Mammary epithelial cell (primary cell): ENCODE results near the gene C1GALT1.

Experiments
- CTCF ChIP-seq, 2 donors: IDR thresholded peaks in 1 of 2; conservative IDR thresholded peaks in 1 of 2; 2 replicates each; pipeline ENCODE4 v1.5.1; 2011 to 2012; ENCODE audit warnings: inconsistent platforms in 2 of 2, low read length in 2 of 2, mild to moderate bottlenecking in 2 of 2, control low read depth in 1 of 2, low read depth in 1 of 2; ENCODE audit not compliant: insufficient read depth in 1 of 2; ENCODE audit errors: extremely low read depth in 1 of 2
- EZH2 ChIP-seq: IDR thresholded peaks from 2 replicates; pipeline ENCODE4 v1.6.1; 2012; ENCODE audit warnings: low read length, inconsistent platforms, borderline replicate concordance

GRCh38 chr7:7242899-7243298 lies 60.6 kb downstream of the C1GALT1 start:
- no peak for TF ChIP-seq EZH2
- TF ChIP-seq CTCF (conservative IDR thresholded peaks at IDR 0.05 in 1 of 2, IDR thresholded peaks at IDR 0.05 in 1 of 2; ENCODE audit: extremely low read depth in 1 of 2, insufficient read depth in 1 of 2, low read depth in 1 of 2, low read length in 2 of 2): no peak
